Parathyroid adenoma (tissue), 2 donors: Measurements from ENCODE around the gene CAMKMT.

Experiments
- H2AFZ ChIP-seq: fragments of 300-600 bp; sonication (generic); one replicate; pipeline ENCODE4 v1.7.0; 2017; ENCODE audit warnings: antibody characterized with exemption, mild to moderate bottlenecking
- H3K27ac ChIP-seq: fragments of 300-600 bp; sonication (generic); one replicate; pipeline ENCODE4 v1.7.0; 2017
- H3K27me3 ChIP-seq: fragments of 300-600 bp; sonication (generic); one replicate; pipeline ENCODE4 v1.7.0; 2017; ENCODE audit warnings: low read length; ENCODE audit not compliant: control insufficient read depth, insufficient read depth
- H3K36me3 ChIP-seq: fragments of 300-600 bp; sonication (generic); one replicate; pipeline ENCODE4 v1.7.0; 2017; ENCODE audit warnings: low read length; ENCODE audit not compliant: control insufficient read depth, insufficient read depth
- H3K4me1 ChIP-seq: fragments of 300-600 bp; sonication (generic); one replicate; pipeline ENCODE4 v1.7.0; 2017; ENCODE audit warnings: control low read depth
- H3K4me2 ChIP-seq: fragments of 300-600 bp; sonication (generic); one replicate; pipeline ENCODE4 v1.7.0; 2017; ENCODE audit warnings: low read length
- H3K4me3 ChIP-seq: fragments of 300-600 bp; sonication (generic); one replicate; pipeline ENCODE4 v1.7.0; 2017; ENCODE audit warnings: low read depth, low read length
- H3K79me2 ChIP-seq: fragments of 300-600 bp; sonication (generic); one replicate; pipeline ENCODE4 v1.7.0; 2017; ENCODE audit warnings: control low read depth
- H3K9ac ChIP-seq: fragments of 300-600 bp; sonication (generic); one replicate; pipeline ENCODE4 v1.7.0; 2017; ENCODE audit warnings: mild to moderate bottlenecking
- H3K9me3 ChIP-seq: fragments of 300-600 bp; sonication (generic); one replicate; pipeline ENCODE4 v1.7.0; 2017; ENCODE audit warnings: low read length; ENCODE audit not compliant: control insufficient read depth
- CTCF ChIP-seq: fragments of 300-600 bp; sonication (generic); IDR thresholded peaks from one replicate; pipeline ENCODE4 v1.7.0; 2017; ENCODE audit warnings: antibody characterized with exemption, mild to moderate bottlenecking
- donor health status: primary hyperparathyroidism.

Gene CAMKMT

GRCh38 chr2:44490726-44491125 is 129.0 kb downstream of the CAMKMT start:
- TF ChIP-seq CTCF, result no peak
- no peak overlapping the region for H3K9ac ChIP-seq
- H3K27ac ChIP-seq, result no peak overlapping the region
- H3K79me2 ChIP-seq, result no peaks in the 10 kb centered on the region
- no peaks in the 10 kb centered on the region for H3K36me3 ChIP-seq
- H2AFZ ChIP-seq, result no peak overlapping the region
- H3K4me3 ChIP-seq, result no peak overlapping the region
- H3K27me3 ChIP-seq, result no peaks in the 10 kb centered on the region
- no peak overlapping the region for H3K4me2 ChIP-seq
- no peaks in the 10 kb centered on the region for H3K4me1 ChIP-seq
- no peaks in the 10 kb centered on the region for H3K9me3 ChIP-seq

- no peak overlapping the region for H3K27ac ChIP-seq
These were observed 132.3 kb downstream of the CAMKMT start for GRCh38 chr2:44494006-44494405.

GRCh38 chr2:44495035-44495434 is 133.3 kb downstream of the CAMKMT start:
- no peaks in the 10 kb centered on the region for H3K9me3 ChIP-seq
- H3K4me2 ChIP-seq, result no peak overlapping the region
- no peaks in the 10 kb centered on the region for H3K36me3 ChIP-seq
- no peak overlapping the region for H3K9ac ChIP-seq
- no peaks in the 10 kb centered on the region for H3K27me3 ChIP-seq
- H3K27ac ChIP-seq, result no peak overlapping the region
- no peaks in the 10 kb centered on the region for H3K79me2 ChIP-seq
- no peak overlapping the region for H2AFZ ChIP-seq
- H3K4me1 ChIP-seq, result no peaks in the 10 kb centered on the region
- TF ChIP-seq CTCF, result no peak
- no peak overlapping the region for H3K4me3 ChIP-seq

More at GRCh38 chr2:44494006-44494405, 132.3 kb downstream of the CAMKMT start:
- Histone ChIP-seq H3K27me3 (no peaks in the 10 kb centered on the region), H3K36me3 (no peaks in the 10 kb centered on the region), H3K9ac (no peak overlapping the region), H3K4me2 (no peak overlapping the region), H3K79me2 (no peaks in the 10 kb centered on the region), H3K4me1 (no peaks in the 10 kb centered on the region), H2AFZ (no peak overlapping the region), H3K4me3 (no peak overlapping the region), H3K9me3 (no peaks in the 10 kb centered on the region)
- no peak for TF ChIP-seq CTCF

DNA sequence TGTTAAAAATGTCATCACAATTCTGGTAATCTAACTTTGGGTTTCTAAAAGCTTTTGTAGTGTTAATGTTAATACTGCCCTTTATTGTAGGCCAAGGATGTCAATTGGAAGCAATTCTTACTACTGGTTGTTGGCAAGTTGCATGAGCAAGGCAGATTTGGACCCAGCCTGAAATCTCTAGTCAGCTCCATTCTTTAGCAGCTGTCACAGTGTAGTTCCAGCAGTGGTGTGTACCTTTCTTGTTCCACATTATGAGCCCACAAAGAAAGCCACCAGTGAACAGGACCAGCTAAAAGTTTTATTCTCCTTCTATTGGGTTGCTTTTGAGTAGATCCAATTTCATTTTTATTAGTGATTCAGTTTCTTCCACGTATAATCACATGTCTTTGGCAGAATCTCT is 133.8 kb downstream of the CAMKMT start:
- no peak overlapping the region for H3K27ac ChIP-seq
- no peaks in the 10 kb centered on the region for H3K36me3 ChIP-seq

More for the DNA sequence above, 133.8 kb downstream of the CAMKMT start:
- H2AFZ ChIP-seq, result no peak overlapping the region
- H3K9me3 ChIP-seq, result no peaks in the 10 kb centered on the region
- H3K27me3 ChIP-seq, result no peaks in the 10 kb centered on the region
- H3K9ac ChIP-seq, result no peak overlapping the region
- no peak overlapping the region for H3K4me2 ChIP-seq
- no peaks in the 10 kb centered on the region for H3K4me1 ChIP-seq
- no peaks in the 10 kb centered on the region for H3K79me2 ChIP-seq
- TF ChIP-seq CTCF, result no peak
- no peak overlapping the region for H3K4me3 ChIP-seq
